Muscle of leg (tissue), 11 donors: ENCODE measurements around the gene SLC38A7. TPM values are rescaled to one million over a fixed set of nuclear protein-coding genes. Genes with fewer than 3 reads are reported as not detected.
"Not testable (repeated sequence)": the region's sequence is repeated elsewhere in the genome, so short reads cannot be mapped to it uniquely, and the experiment has no call there.

Experiments
- DNase-seq: peaks from one replicate; pipeline ENCODE4 v3.0.0; 2013
- H3K27ac ChIP-seq: one replicate; pipeline ENCODE4 v1.5.1; 2013; ENCODE audit warnings: mild to moderate bottlenecking, low read length, control low read depth
- H3K27me3 ChIP-seq: one replicate; pipeline ENCODE4 v1.6.1; 2013; ENCODE audit warnings: low read length; ENCODE audit not compliant: control insufficient read depth, insufficient read depth
- H3K36me3 ChIP-seq: one replicate; pipeline ENCODE4 v1.6.1; 2013; ENCODE audit warnings: low read length; ENCODE audit not compliant: control insufficient read depth, insufficient read depth
- H3K4me1 ChIP-seq: one replicate; pipeline ENCODE4 v1.6.1; 2013; ENCODE audit warnings: low read length; ENCODE audit not compliant: control insufficient read depth, insufficient read depth
- H3K4me3 ChIP-seq: one replicate; pipeline ENCODE4 v1.5.1; 2013; ENCODE audit warnings: low read length, control low read depth
- H3K9me3 ChIP-seq: replicated peaks from 2 replicates; pipeline ENCODE4 v1.6.1; 2013; ENCODE audit warnings: low read depth, low read length; ENCODE audit not compliant: control insufficient read depth
- WGBS: methylation state at CpG from one replicate; pipeline ENCODE4 v1.1.5; 2013; ENCODE audit warnings: missing lambda C conversion rate; ENCODE audit not compliant: insufficient coverage; 5-methylcytosine and 5-hydroxymethylcytosine counted together
- polyA plus RNA-seq, 8 donors: library from polyadenylated mRNA; unstranded; fragments of 120-200 nt; gene quantifications; one replicate each; pipeline versions ENCODE4 v1.2.1 to v1.2.3, GENCODE V29; 2013; ENCODE audit warnings: inconsistent platforms in 1 of 8, low replicate concordance in 1 of 8; ENCODE audit not compliant: insufficient read length in 8 of 8, insufficient read depth in 1 of 8
- total RNA-seq: library from RNA; stranded (reverse); fragments of 120-200 nt; gene quantifications from one replicate; pipeline ENCODE4 v1.2.4, GENCODE V29; 2013

SLC38A7 gene
- total and polyA plus RNA-seq, 9 donors = 5.8 to 10.1 (median 7.6) TPM

GRCh38 chr16:58723109-58723508 lies 38.5 kb upstream of the SLC38A7 start:
- Histone ChIP-seq H3K4me1 (no peaks in the 10 kb centered on the region), H3K27me3 (no peaks in the 10 kb centered on the region), H3K4me3 (no peak overlapping the region), H3K36me3 (peaks cover 24% of the 10 kb centered on the region), H3K9me3 (no peaks in the 10 kb centered on the region), H3K27ac (no peak overlapping the region)
- no peak for DNase-seq
- no CpG with 5 or more reads among the region's 3 CpGs for whole genome bisulfite sequencing

GRCh38 chr16:58717994-58718393 lies 33.4 kb upstream of the SLC38A7 start:
- no peak for DNase-seq
- Histone ChIP-seq H3K27me3 (no peaks in the 10 kb centered on the region), H3K27ac (no peak overlapping the region), H3K4me1 (no peaks in the 10 kb centered on the region), H3K36me3 (peaks cover 50% of the 10 kb centered on the region), H3K9me3 (no peaks in the 10 kb centered on the region), H3K4me3 (no peak overlapping the region)
- WGBS = 91% methylated on average over 11 of the region's 13 CpGs

GRCh38 chr16:58716468-58716867 lies 31.9 kb upstream of the SLC38A7 start:
- H3K27me3 ChIP-seq = no peaks in the 10 kb centered on the region
- H3K36me3 ChIP-seq = peaks cover 49% of the 10 kb centered on the region
- WGBS = no CpG with 5 or more reads among the region's 8 CpGs
- H3K9me3 ChIP-seq = no peaks in the 10 kb centered on the region
- no peaks in the 10 kb centered on the region for H3K4me1 ChIP-seq
- no peak for DNase-seq
- no peak overlapping the region for H3K4me3 ChIP-seq
- H3K27ac ChIP-seq = no peak overlapping the region

GRCh38 chr16:58713742-58714141 lies 29.2 kb upstream of the SLC38A7 start:
- Histone ChIP-seq H3K4me1 (no peaks in the 10 kb centered on the region), H3K9me3 (no peaks in the 10 kb centered on the region), H3K27me3 (no peaks in the 10 kb centered on the region), H3K36me3 (peaks cover 50% of the 10 kb centered on the region), H3K4me3 (no peak overlapping the region), H3K27ac (no peak overlapping the region)
- no peak for DNase-seq
- no CpG with 5 or more reads among the region's 1 CpG for WGBS

GRCh38 chr16:58709333-58709732 lies 24.8 kb upstream of the SLC38A7 start:
- Histone ChIP-seq H3K9me3 (no peaks in the 10 kb centered on the region), H3K27me3 (no peaks in the 10 kb centered on the region), H3K4me1 (no peaks in the 10 kb centered on the region), H3K27ac (no peak overlapping the region), H3K4me3 (no peak overlapping the region), H3K36me3 (peaks cover 41% of the 10 kb centered on the region)
- WGBS = 88% methylated on average over 4 of the region's 7 CpGs
- no peak for DNase-seq

GRCh38 chr16:58699151-58699550 lies 14.6 kb upstream of the SLC38A7 start:
- Histone ChIP-seq H3K27me3 (no peaks in the 10 kb centered on the region), H3K27ac (no peak overlapping the region), H3K9me3 (no peaks in the 10 kb centered on the region), H3K36me3 (no peaks in the 10 kb centered on the region), H3K4me1 (no peaks in the 10 kb centered on the region), H3K4me3 (no peak overlapping the region)
- 20% methylated on average over 1 of the region's 4 CpGs for WGBS
- DNase-seq = no peak

GRCh38 chr16:58695368-58695767 lies 10.8 kb upstream of the SLC38A7 start:
- Histone ChIP-seq H3K27ac (no peak overlapping the region), H3K27me3 (no peaks in the 10 kb centered on the region), H3K36me3 (no peaks in the 10 kb centered on the region), H3K9me3 (no peaks in the 10 kb centered on the region), H3K4me1 (no peaks in the 10 kb centered on the region), H3K4me3 (no peak overlapping the region)
- 50% methylated on average over 1 of the region's 1 CpG for WGBS
- DNase-seq = no peak

GRCh38 chr16:58692450-58692849 lies 7.9 kb upstream of the SLC38A7 start:
- WGBS = no CpG with 5 or more reads among the region's 1 CpG
- Histone ChIP-seq H3K36me3 (no peaks in the 10 kb centered on the region), H3K4me1 (no peaks in the 10 kb centered on the region), H3K9me3 (no peaks in the 10 kb centered on the region), H3K27me3 (no peaks in the 10 kb centered on the region), H3K4me3 (no peak overlapping the region), H3K27ac (no peak overlapping the region)
- DNase-seq = no peak

GRCh38 chr16:58686985-58687706 lies 2.6 kb upstream of the SLC38A7 start:
- not testable (repeated sequence) for H3K27ac ChIP-seq, H3K9me3 ChIP-seq, H3K27me3 ChIP-seq, DNase-seq, H3K4me3 ChIP-seq, H3K36me3 ChIP-seq
- peaks cover 17% of the 10 kb centered on the region for H3K4me1 ChIP-seq
- 74% methylated on average over 5 of the region's 8 CpGs for whole genome bisulfite sequencing

GRCh38 chr16:58685084-58685449 lies 497 bp upstream of the SLC38A7 start:
- H3K36me3 ChIP-seq = peaks cover under 1% of the 10 kb centered on the region
- H3K4me3 ChIP-seq = peak overlapping the region; percentile 92
- WGBS = 77% methylated on average over 3 of the region's 6 CpGs
- H3K4me1 ChIP-seq = peaks cover 17% of the 10 kb centered on the region
- no peak overlapping the region for H3K27ac ChIP-seq
- no peaks in the 10 kb centered on the region for H3K9me3 ChIP-seq
- H3K27me3 ChIP-seq = no peaks in the 10 kb centered on the region
- no peak for DNase-seq

GRCh38 chr16:58684001-58684353 lies 593 bp downstream of the SLC38A7 start:
- no peaks in the 10 kb centered on the region for H3K27me3 ChIP-seq
- peak; percentile 45 for DNase-seq
- H3K36me3 ChIP-seq = peaks cover 6% of the 10 kb centered on the region
- H3K27ac ChIP-seq = peak overlapping the region; percentile 52
- H3K4me3 ChIP-seq = peak overlapping the region; percentile 92
- no peaks in the 10 kb centered on the region for H3K9me3 ChIP-seq
- WGBS = 9% methylated on average over 3 of the region's 3 CpGs
- H3K4me1 ChIP-seq = peaks cover 17% of the 10 kb centered on the region
